ENCODE results near the gene UBE2I.

The UBE2I gene

GRCh38 chr16:1344499-1344898 lies 35.1 kb downstream of the UBE2I start:
- DNase-seq, result no peak

- DNase-seq, result no peak
Measured at GRCh38 chr16:1345087-1345486, 35.7 kb downstream of the UBE2I start.

GRCh38 chr16:1345651-1346421 lies 36.4 kb downstream of the UBE2I start:
- no peak for DNase-seq

- no peak for DNase-seq
Measured at GRCh38 chr16:1346422-1347285, 37.2 kb downstream of the UBE2I start.

- no peak for DNase-seq
Measured at GRCh38 chr16:1347286-1347855, 37.9 kb downstream of the UBE2I start.

GRCh38 chr16:1347962-1348361 lies 38.5 kb downstream of the UBE2I start:
- DNase-seq, result no peak

GRCh38 chr16:1348441-1348840 lies 39.0 kb downstream of the UBE2I start:
- no peak for DNase-seq

- DNase-seq, result no peak
Measured at GRCh38 chr16:1348926-1349325, 39.5 kb downstream of the UBE2I start.

GRCh38 chr16:1349351-1349750 lies 39.9 kb downstream of the UBE2I start:
- DNase-seq, result no peak

- no peak for DNase-seq
Measured at GRCh38 chr16:1349951-1350350, 40.5 kb downstream of the UBE2I start.

- no peak for DNase-seq
Measured at GRCh38 chr16:1350691-1351090, 41.3 kb downstream of the UBE2I start.

- peak in 1 of 2 experiments; percentile 30 for DNase-seq
Measured at GRCh38 chr16:1351215-1351581, 41.8 kb downstream of the UBE2I start.

GRCh38 chr16:1351582-1352362 lies 42.3 kb downstream of the UBE2I start, which contains the start of the genes GNPTG and TSR3:
Gene GNPTG (plus strand): TSS chr16:1351931. CDS start chr16:1351966, 35 bp downstream.
Gene TSR3 (minus strand): TSS chr16:1351878. CDS start chr16:1351804, 74 bp downstream.
- DNase-seq, result peak; percentile 81 to 83

- DNase-seq, result no peak
Measured at GRCh38 chr16:1354815-1355540, 45.5 kb downstream of the UBE2I start.

- DNase-seq, result no peak
Measured at GRCh38 chr16:1355591-1355990, 46.2 kb downstream of the UBE2I start.

GRCh38 chr16:1356061-1356900 lies 46.8 kb downstream of the UBE2I start:
- DNase-seq, result no peak

GRCh38 chr16:1357906-1358566 lies 48.6 kb downstream of the UBE2I start:
- DNase-seq, result no peak

GRCh38 chr16:1361685-1362360 lies 52.4 kb downstream of the UBE2I start:
- no peak for DNase-seq

GRCh38 chr16:1362807-1363206 lies 53.4 kb downstream of the UBE2I start:
- no peak for DNase-seq

- peak; percentile 75 to 77 for DNase-seq
Measured at GRCh38 chr16:1363501-1364041, 54.1 kb downstream of the UBE2I start.
